Kasumi-1 (cell line): ENCODE data around the gene VNN1.
A peak's percentile ranks its signal among the peaks of the same experiment; 100 is the strongest.

Source experiments
- DNase-seq, 2 experiments: peaks; one replicate each; lab custom pipeline; 2025; lab: John Stamatoyannopoulos, UW

Gene VNN1

GRCh38 chr6:132713352-132714134, at the start of gene VNN1:
VNN1 (minus strand) TSS chr6:132714055; CDS start chr6:132714035, 20 bp downstream.
- DNase-seq = peak; percentile 55 to 69

- DNase-seq = peak; percentile 10 to 16
Measured at GRCh38 chr6:132763269-132763668, 49.4 kb upstream of the VNN1 start.

GRCh38 chr6:132760256-132760655, 46.4 kb upstream of the VNN1 start:
- DNase-seq = no peak

DNA sequence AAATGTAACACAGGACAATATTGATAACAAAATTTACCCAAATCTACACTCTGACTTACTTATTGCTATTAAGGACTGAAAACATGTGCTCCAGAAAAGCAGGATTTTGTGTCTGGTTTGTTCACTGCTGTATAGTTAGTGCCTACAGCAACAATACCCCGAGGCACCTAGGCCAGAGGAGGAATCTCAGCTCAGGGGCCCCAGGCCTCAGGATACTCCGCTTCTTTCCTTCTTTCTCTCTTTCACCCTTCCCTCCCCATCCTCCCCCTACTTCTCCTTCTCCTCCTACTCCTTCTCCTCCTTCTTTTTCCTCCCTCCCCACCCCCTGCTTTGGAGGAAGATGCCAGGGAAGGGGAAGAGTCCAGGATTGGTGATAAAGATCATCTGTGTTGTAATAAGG, 44.8 kb upstream of the VNN1 start:
- DNase-seq = no peak

DNA sequence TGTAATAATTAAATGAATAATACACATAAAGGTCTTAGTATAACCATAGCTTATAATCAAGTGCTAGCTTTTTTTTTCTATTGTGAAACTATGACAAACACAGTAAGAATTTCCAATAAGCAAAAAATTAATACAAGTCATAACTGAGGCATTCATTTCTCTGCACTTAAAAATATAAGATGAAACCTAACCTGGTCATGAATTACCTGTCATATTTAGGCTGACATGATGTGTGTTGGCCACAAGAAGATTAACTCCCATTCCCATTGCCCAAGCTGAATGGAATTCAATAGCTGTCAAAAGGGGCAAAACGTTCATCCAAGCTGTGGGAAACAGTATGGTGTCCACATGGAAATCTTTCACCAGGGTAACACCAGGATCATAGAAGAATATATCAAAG, 38.4 kb upstream of the VNN1 start:
- no peak for DNase-seq

DNA sequence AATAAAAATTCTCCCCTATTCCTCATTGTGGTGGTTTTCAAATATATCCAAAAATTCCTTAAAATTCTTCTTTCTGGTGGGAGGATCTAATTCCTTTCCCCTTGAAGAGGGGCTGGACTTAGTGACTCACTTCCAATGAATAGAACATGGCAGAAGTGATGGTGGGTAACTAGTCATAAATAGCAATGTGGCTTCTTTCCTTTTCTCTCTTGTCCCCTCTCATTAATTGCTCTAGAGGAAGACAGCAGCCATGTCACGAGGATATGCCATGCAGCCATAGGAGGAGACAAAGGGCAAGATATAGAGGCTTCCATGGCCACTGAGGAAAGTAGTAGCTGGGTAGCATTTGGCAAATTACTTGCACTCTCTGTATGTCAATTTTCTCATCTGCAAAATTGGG, 38.0 kb upstream of the VNN1 start:
- DNase-seq = no peak

- no peak for DNase-seq
Measured at GRCh38 chr6:132751306-132751705, 37.5 kb upstream of the VNN1 start.

DNA sequence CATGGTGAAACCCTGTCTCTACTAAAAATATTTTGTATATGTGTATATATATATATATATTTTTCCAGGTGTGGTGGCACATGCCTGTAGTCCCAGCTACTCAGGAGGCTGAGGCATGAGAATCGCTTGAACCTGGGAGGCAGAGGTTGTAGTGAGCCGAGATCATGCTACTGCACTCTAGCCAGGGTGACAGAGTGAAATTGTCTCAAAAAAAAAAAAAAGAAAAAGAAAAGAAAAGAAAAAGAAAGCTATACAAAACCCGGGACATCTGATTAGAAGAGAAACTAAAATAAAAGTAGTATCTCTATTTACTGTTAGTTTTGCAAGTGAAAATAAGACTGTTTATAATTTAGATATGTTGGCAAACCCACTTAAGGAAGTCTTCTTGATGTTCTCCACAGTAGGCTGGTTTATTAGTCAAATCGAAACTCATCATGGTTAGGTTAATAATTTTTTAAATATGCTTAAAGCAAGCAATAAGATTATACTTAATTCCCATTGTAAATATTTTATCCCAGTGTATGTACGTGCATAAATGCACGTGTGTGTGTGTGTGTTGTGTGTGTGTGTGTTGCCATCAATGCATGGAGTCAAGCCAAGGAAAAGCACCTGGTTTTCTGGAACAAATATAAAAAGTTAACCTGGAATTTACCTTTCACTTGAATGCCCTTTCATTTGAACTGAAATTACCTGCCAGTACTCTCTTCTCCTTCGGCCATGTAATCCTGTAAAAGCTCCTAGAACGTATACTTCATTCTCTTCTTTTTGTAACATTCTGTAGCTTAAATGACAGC, 36.8 kb upstream of the VNN1 start:
- no peak for DNase-seq

DNA sequence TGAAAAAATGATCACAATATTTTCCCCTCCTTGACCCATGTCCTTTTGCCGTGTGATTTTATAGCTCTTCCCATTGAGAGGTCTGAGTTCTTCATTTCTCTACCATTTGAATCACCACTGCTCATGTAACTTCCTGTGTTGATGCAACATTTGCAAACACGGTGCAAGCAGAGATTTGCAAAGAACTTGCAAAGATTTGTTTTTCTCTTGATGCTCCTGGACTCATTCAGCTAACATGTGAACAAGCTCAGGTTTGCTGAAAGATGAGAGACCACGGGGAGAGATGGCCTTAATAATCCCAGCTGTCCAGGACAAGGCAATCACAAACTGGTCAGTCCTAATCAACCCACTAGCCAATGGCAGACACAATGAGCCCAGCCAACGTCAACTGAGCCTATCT, 35.3 kb upstream of the VNN1 start:
- DNase-seq = no peak

DNA sequence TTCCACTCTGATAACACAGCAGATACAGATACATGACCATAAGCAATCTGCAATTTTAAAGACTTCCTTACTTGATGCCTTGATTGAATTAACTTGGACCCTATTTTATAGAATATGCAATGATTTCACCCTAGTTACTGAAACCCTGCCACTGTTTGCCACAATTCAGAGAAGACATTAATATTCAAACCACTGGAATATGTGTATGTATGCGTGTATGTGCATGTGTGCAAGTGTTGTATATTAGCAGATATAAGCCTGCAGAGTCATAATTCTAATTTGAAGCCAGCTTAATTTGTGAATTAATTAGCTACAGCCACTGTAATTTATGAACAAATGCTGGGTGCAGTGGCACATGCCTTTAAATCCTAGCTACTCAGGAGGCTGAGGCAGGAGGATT, 34.6 kb upstream of the VNN1 start:
- no peak for DNase-seq

GRCh38 chr6:132746048-132746447, 32.2 kb upstream of the VNN1 start:
- DNase-seq = no peak

GRCh38 chr6:132742495-132742894, 28.6 kb upstream of the VNN1 start:
- peak; percentile 1 to 6 for DNase-seq

GRCh38 chr6:132741281-132741680, 27.4 kb upstream of the VNN1 start:
- no peak for DNase-seq

GRCh38 chr6:132736239-132736638, 22.4 kb upstream of the VNN1 start:
- DNase-seq = no peak

DNA sequence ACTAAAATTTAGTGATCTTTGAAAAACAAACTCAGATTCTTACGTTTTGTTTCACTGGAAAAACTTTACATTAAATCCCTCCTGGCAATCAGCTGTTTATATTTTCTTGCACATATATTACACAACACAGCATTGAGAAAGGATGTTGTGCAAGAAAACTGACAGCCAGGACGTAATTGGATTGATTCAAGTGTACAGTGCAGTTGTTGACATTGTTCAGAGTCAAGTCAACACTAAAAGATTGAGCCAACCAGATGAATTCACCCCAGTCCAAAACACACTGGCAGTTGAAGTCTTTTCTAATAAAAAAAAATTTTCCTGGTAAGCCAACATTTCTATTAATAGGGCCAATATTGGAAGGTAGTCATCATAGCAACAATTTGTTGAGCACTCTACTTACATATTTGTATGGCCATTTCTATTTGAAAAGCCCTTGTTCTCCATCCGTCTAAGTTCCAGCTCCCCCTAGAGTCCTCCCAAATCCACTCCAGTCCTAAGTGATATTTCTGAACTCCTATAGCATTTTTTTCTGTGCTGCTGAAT, 20.9 kb upstream of the VNN1 start:
- peak; percentile 52 to 71 for DNase-seq

DNA sequence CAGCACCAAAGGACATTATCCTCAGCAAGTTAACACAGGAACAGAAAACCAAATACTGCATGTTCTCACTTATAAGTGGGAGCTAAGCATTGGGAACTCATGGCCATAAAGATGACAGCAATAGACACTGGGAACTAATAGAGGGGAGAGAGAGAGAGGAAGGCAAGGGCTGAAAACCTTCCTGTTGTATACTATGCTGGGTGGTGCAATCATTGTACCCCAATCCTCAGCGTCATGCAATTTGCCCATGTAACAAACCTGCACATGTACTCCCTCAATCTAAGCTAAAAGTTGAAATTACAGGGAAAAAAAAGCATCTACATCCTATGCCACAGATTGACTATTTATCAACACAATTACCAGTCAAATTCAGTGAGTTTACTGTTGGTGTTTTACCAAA, 20.0 kb upstream of the VNN1 start:
- no peak for DNase-seq

DNA sequence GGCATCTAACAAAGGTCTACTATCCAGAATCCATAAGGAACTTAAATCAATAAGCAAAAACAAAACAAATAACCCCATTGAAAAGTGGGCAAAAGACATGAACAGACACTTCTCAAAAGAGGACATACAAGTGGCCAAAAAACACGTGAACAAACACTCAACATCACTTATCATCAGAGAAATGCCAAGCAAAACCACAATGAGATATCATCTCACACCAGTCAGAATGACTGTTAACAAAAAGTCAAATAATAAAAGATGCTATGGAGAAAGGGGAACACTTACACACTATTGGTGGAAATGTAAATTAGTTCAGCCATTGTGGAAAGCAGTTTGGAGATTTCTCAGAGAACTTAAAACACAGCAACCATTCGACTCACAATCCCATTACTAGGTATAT, 19.4 kb upstream of the VNN1 start:
- DNase-seq = no peak

- DNase-seq = no peak
Measured at GRCh38 chr6:132731086-132731485, 17.2 kb upstream of the VNN1 start.

DNA sequence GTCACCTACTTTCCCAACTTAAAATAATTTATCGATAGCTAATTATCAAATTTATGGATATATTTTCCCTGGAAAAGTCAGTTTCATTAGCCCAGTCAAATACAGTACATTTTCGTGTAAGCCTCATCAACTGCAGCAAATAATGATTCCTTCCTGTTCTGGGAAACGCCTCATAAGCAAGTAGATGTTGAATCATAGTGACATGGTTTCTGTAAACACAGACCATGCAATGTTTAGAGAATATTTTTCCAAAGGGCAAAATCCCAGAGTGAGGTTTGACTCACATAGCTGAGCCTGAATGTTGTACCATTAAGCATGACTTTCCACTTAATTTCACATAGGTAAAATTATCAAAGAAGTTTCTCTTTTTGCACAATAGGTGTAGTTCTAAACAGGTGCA, 16.7 kb upstream of the VNN1 start:
- DNase-seq = no peak

DNA sequence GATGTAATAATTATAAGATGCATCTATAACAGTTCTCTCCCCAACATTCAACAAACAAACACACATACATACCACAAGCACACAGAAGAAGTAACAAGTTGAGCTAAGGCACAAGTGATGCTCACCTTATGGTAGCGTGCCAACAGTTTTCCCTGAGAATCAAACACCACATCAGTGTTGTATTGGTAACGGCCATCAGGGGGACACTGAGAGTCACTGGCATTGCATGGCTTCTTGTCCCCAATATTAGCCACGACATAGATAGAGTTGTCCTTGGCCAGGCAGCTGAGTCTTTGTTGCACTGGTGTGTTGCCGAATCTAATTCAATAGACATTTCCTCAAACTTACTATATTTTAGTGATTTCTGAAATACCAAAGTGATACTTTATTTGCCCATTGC, 14.8 kb upstream of the VNN1 start:
- no peak for DNase-seq

GRCh38 chr6:132726608-132726975, 12.7 kb upstream of the VNN1 start:
- DNase-seq = no peak

DNA sequence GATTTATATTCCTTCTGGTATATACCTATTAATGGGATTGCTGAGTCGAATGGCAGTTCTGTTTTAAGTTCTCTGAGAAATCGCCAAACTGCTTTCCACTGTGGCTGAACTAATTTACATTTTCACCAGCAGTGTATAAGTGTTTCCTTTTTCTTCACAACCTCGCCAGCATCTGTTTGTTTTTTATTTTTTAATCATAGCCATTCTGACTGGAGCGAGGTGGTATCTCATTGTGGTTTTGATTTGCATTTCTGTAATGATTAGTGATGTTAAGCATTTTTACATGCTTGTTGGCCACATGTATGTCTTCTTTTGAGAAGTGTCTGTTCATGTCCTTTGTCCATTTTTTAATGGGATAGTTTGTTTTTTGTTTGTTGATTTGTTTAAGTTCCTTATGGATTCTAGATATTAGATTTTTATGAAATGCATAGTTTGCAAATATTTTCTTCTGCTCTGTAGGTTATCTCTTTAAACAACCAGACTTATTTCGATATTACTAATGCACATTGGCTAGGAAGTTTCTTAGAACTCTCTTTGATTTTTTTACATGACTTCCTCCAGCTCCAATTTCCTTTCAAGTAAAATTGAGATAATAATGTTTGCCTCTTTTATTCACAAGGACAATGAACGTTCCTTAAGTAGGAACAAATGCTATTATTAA, 12.2 kb upstream of the VNN1 start:
- DNase-seq = no peak

- DNase-seq = no peak
Measured at GRCh38 chr6:132725471-132725870, 11.6 kb upstream of the VNN1 start.
